ENCODE results near the gene DSP.

The DSP gene

DNA sequence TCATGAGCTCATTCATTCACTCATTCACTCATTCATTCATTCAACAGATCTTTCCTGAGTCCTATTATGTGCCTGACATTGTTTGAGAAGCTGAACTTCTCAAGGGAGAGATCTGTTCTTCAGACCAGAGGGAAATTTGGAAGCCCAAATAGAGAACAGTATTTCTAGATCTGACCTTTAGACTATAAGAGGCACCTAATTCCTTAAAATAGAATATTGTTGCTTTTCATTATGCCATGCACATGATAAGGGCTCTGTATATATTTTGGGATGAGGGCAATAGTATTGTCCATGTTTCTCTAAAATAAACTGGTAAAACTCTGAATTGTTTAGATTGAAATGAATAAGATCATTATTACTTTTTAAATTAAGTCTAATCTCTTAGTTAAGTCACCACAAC lies 18.6 kb upstream of the DSP start:
- H3K27ac ChIP-seq, result no peak overlapping the region
- TF ChIP-seq, protein P1, sequence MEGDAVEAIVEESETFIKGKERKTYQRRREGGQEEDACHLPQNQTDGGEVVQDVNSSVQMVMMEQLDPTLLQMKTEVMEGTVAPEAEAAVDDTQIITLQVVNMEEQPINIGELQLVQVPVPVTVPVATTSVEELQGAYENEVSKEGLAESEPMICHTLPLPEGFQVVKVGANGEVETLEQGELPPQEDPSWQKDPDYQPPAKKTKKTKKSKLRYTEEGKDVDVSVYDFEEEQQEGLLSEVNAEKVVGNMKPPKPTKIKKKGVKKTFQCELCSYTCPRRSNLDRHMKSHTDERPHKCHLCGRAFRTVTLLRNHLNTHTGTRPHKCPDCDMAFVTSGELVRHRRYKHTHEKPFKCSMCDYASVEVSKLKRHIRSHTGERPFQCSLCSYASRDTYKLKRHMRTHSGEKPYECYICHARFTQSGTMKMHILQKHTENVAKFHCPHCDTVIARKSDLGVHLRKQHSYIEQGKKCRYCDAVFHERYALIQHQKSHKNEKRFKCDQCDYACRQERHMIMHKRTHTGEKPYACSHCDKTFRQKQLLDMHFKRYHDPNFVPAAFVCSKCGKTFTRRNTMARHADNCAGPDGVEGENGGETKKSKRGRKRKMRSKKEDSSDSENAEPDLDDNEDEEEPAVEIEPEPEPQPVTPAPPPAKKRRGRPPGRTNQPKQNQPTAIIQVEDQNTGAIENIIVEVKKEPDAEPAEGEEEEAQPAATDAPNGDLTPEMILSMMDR (conservative IDR thresholded peaks at IDR 0.05), result no peak
- TF ChIP-seq ZFX (IDR thresholded peaks at IDR 0.05), result no peak

- H3K27ac ChIP-seq, result no peak overlapping the region
- TF ChIP-seq, protein P1 (conservative IDR thresholded peaks at IDR 0.05), result no peak
- TF ChIP-seq ZFX (IDR thresholded peaks at IDR 0.05), result no peak
Observed at GRCh38 chr6:7523922-7524321, 17.5 kb upstream of the DSP start.

- no peak overlapping the region for H3K27ac ChIP-seq
Observed at GRCh38 chr6:7526755-7527154, 14.7 kb upstream of the DSP start.

DNA sequence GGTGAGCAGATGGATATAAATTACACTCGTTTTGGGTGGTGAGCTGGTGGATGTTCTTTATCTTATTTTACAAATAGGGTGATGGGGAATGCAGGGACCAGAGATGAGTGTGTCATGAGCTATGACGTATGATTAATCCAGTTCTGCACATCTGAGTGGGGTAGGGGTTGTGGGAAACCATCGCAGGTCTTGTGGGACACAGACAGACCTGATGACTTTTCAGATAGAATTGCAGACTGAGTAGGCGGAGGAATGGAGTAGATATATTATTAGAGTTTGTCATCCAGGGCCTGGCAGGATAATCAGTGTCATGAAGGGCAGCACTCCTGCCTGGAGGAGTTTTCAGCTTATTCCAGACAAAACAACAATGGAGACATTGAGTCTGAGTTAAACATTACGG lies 12.9 kb upstream of the DSP start:
- no peak overlapping the region for H3K27ac ChIP-seq

More at GRCh38 chr6:7526755-7527154, 14.7 kb upstream of the DSP start:
- TF ChIP-seq, protein P1 (conservative IDR thresholded peaks at IDR 0.05), result no peak
- no peak for TF ChIP-seq ZFX (IDR thresholded peaks at IDR 0.05)

GRCh38 chr6:7529141-7529540 lies 12.3 kb upstream of the DSP start:
- TF ChIP-seq ZFX (IDR thresholded peaks at IDR 0.05), result no peak
- TF ChIP-seq, protein P1 (conservative IDR thresholded peaks at IDR 0.05), result no peak
- no peak overlapping the region for H3K27ac ChIP-seq

More for the DNA sequence above, 12.9 kb upstream of the DSP start:
- TF ChIP-seq ZFX (IDR thresholded peaks at IDR 0.05), result no peak
- TF ChIP-seq, protein P1 (conservative IDR thresholded peaks at IDR 0.05), result no peak

DNA sequence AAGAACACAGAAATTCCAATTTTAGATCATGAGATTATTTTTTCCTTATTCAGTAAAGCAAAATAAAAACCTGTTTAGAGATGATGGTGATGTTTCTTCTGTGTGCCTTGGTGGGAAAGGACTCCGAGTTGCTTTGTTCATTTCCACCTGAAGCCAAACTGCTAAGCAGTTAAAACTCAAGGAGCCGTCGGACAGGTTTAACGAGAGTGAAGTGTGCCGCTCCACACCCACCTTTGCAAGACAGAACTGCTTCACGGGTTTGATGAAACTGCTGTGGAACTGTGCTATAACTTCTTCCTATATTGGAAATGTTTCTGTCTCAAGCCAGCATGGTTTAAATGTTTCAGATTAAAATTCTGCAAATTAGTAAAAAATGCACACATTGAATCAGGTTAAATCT lies 9.2 kb upstream of the DSP start:
- no peak overlapping the region for H3K27ac ChIP-seq
- TF ChIP-seq, protein P1 (conservative IDR thresholded peaks at IDR 0.05), result no peak
- no peak for TF ChIP-seq ZFX (IDR thresholded peaks at IDR 0.05)

- TF ChIP-seq, protein P1 (conservative IDR thresholded peaks at IDR 0.05), result no peak
- TF ChIP-seq ZFX (IDR thresholded peaks at IDR 0.05), result no peak
- H3K27ac ChIP-seq, result no peak overlapping the region
Observed at GRCh38 chr6:7532821-7533220, 8.7 kb upstream of the DSP start.
